ENCODE results near the gene GLT8D2. TPM values are rescaled to one million over a fixed set of nuclear protein-coding genes. Genes with fewer than 3 reads are reported as not detected.
"Not testable (repeated sequence)": the region's sequence is repeated elsewhere in the genome, so short reads cannot be mapped to it uniquely, and the experiment has no call there.

GLT8D2 gene
- total RNA-seq, 1 donor from 2014 or later = 19.8 TPM

DNA sequence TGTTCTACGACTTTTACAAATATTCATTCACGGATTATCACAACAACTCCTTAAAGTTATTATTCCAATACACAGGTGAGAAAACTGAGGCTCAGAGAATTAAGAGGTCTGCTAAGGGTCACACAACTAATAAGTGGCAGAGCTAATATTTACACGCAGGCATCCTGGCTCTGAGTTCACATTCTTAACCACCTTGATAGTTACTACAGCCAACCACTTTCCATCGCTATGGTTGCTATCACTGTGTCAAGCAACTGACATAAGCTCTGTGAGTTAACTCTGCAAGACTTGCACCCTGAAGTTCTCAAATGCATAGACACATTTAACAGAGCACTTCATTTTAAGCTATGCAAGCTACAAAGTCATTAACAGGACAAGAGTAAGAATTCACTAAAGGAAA is 3.7 kb downstream of the GLT8D2 start:
- H3K4me1 Mint-ChIP-seq (ENCODE audit: unreplicated experiment) = peaks cover 23% of the 10 kb centered on the region
- TF ChIP-seq, protein P1, sequence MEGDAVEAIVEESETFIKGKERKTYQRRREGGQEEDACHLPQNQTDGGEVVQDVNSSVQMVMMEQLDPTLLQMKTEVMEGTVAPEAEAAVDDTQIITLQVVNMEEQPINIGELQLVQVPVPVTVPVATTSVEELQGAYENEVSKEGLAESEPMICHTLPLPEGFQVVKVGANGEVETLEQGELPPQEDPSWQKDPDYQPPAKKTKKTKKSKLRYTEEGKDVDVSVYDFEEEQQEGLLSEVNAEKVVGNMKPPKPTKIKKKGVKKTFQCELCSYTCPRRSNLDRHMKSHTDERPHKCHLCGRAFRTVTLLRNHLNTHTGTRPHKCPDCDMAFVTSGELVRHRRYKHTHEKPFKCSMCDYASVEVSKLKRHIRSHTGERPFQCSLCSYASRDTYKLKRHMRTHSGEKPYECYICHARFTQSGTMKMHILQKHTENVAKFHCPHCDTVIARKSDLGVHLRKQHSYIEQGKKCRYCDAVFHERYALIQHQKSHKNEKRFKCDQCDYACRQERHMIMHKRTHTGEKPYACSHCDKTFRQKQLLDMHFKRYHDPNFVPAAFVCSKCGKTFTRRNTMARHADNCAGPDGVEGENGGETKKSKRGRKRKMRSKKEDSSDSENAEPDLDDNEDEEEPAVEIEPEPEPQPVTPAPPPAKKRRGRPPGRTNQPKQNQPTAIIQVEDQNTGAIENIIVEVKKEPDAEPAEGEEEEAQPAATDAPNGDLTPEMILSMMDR (conservative IDR thresholded peaks at IDR 0.05) = no peak
- H3K4me3 Mint-ChIP-seq = no peak overlapping the region
- H3K27ac Mint-ChIP-seq = no peak overlapping the region
- no peak for DNase-seq (ENCODE audit: extremely low spot score, unreplicated experiment)
- H3K9me3 Mint-ChIP-seq = no peaks in the 10 kb centered on the region
- peaks cover 33% of the 10 kb centered on the region for H3K27me3 Mint-ChIP-seq
- H3K36me3 Mint-ChIP-seq = peaks cover 3% of the 10 kb centered on the region

DNA sequence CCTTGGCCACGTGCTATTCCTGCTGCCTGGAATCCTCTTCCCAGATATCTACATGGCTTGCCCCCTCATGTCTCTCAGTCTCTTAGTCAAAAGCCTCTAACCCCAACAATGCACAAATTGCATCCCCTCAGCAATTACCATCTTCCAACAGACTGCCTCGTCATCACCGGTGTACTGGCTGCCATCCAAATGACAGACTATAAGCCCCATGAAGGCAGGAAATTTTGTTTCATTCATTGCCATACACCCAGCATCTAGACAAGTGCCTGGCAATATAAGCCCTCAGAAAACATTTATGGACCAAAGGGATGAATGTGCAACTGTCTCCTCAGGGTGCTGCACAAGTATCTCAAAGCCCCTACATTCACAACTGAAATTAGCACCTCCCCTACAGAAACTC is 5.8 kb downstream of the GLT8D2 start:
- no peak for DNase-seq (ENCODE audit: extremely low spot score, unreplicated experiment)
- Mint-ChIP-seq H3K4me1 (ENCODE audit: unreplicated experiment) (peaks cover 14% of the 10 kb centered on the region), H3K27me3 (peaks cover 19% of the 10 kb centered on the region), H3K9me3 (no peaks in the 10 kb centered on the region), H3K27ac (no peak overlapping the region), H3K36me3 (peaks cover 3% of the 10 kb centered on the region), H3K4me3 (no peak overlapping the region)
- TF ChIP-seq, protein P1 (conservative IDR thresholded peaks at IDR 0.05) = no peak

DNA sequence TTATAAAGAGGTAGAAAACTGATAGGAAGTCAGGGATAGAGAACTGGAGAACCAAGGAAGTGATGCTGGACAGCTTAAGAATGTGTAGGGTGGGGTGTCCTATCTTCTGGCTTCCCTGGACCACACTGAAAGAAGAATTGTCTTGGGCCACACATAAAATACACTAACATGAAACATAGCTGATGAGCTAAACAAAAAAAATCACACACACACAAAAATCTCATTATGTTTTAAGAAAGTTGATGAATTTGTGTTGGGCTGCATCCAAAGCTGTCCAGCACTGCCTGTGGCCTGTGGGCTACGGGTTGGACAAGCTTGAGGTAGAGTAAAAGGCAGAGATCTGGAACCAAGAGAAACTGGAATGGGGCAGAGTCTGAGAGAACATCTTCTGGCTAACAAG is 7.4 kb downstream of the GLT8D2 start:
- peaks cover 3% of the 10 kb centered on the region for H3K36me3 Mint-ChIP-seq
- no peak overlapping the region for H3K4me3 Mint-ChIP-seq
- no peak for DNase-seq (ENCODE audit: extremely low spot score, unreplicated experiment)
- H3K9me3 Mint-ChIP-seq = no peaks in the 10 kb centered on the region
- no peak overlapping the region for H3K27ac Mint-ChIP-seq
- TF ChIP-seq, protein P1 (conservative IDR thresholded peaks at IDR 0.05) = no peak
- H3K4me1 Mint-ChIP-seq (ENCODE audit: unreplicated experiment) = peaks cover 14% of the 10 kb centered on the region
- H3K27me3 Mint-ChIP-seq = peaks cover 11% of the 10 kb centered on the region

DNA sequence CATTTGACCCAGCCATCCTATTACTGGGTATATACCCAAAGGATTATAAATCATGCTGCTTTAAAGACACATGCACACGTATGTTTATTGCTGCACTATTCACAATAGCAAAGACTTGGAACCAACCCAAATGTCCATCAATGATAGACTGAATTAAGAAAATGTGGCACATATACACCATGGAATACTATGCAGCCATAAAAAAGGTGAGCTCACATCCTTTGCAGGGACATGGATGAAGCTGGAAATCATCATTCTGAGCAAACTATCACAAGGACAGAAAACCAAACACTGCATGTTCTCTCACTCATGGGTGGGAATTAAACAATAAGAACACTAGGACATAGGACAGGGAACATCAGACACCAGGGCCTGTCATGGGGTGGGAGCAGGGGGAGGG is 10.2 kb downstream of the GLT8D2 start:
- peaks cover 24% of the 10 kb centered on the region for H3K27me3 Mint-ChIP-seq
- not testable (repeated sequence) for H3K4me3 Mint-ChIP-seq; H3K27ac Mint-ChIP-seq; H3K36me3 Mint-ChIP-seq; H3K4me1 Mint-ChIP-seq (ENCODE audit: unreplicated experiment); DNase-seq (ENCODE audit: extremely low spot score, unreplicated experiment); H3K9me3 Mint-ChIP-seq

DNA sequence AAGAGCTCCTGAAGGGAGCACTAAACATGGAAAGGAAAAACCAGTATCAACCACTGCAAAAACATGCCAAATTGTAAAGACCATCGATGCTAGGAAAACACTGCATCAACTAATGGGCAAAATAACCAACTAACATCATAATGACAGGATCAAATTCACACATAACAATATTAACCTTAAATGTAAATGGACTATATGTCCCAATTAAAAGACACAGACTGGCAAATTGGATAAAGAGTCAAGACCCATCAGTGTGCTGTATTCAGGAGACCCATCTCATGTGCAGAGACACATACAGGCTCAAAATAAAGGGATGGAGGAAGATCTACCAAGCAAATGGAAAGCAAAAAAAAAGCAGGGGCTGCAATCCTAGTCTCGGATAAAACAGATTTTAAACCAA is 13.8 kb downstream of the GLT8D2 start:
- not testable (repeated sequence) for H3K4me1 Mint-ChIP-seq (ENCODE audit: unreplicated experiment); H3K4me3 Mint-ChIP-seq; DNase-seq (ENCODE audit: extremely low spot score, unreplicated experiment); H3K36me3 Mint-ChIP-seq; H3K27ac Mint-ChIP-seq; H3K9me3 Mint-ChIP-seq
- peaks cover 21% of the 10 kb centered on the region for H3K27me3 Mint-ChIP-seq

DNA sequence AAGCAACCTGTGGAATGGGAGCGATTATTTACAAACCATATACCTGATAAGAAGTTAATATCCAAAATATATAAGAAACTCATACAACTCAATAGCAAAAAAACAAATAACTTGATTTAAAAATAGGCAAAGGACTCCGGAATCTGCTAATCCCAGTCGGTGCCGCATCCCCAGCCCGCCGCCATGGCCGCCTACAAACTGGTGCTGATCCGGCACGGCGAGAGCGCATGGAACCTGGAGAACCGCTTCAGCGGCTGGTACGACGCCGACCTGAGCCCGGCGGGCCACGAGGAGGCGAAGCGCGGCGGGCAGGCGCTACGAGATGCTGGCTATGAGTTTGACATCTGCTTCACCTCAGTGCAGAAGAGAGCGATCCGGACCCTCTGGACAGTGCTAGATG is 19.4 kb downstream of the GLT8D2 start:
- H3K36me3 Mint-ChIP-seq; H3K4me1 Mint-ChIP-seq (ENCODE audit: unreplicated experiment); H3K27ac Mint-ChIP-seq; H3K27me3 Mint-ChIP-seq; DNase-seq (ENCODE audit: extremely low spot score, unreplicated experiment); H3K4me3 Mint-ChIP-seq; H3K9me3 Mint-ChIP-seq: not testable (repeated sequence)

DNA sequence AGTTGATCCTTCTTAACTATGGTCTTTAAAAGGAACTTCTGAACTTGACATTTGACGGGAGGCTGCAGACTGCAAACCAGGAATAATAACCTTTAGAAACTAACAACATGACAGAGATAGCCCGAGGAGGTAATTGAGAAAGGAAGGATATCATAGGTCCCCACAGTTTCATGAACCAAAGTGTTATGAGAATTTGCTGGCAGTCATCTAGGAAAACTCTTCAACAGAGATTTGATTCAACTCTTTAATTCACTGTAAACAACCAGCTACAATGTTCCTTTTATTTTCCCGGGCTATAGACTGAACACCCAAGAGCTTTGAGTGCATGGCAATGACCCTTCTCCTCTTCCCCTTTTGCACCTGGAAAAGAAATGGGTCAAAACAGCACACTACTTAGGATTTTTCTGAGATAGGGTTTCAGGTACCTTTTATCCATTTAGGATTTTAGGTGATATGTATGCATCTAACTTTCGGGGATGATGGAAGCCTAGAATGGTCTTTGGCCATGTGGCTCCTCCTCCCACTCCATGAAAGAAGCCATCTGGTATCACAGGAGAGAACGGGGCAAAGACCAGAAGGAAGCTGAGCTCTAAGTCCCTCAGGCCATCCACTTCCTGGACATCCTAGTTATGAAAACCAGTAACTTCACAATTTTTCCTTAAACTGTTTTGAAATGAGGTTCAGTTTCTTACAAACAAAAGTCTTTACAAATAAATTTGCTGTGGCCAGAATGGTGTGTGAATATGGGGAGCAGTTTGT is 23.0 kb downstream of the GLT8D2 start:
- H3K27ac Mint-ChIP-seq = no peak overlapping the region
- H3K27me3 Mint-ChIP-seq = peaks cover 2% of the 10 kb centered on the region
- H3K4me3 Mint-ChIP-seq = no peak overlapping the region
- no peaks in the 10 kb centered on the region for H3K4me1 Mint-ChIP-seq (ENCODE audit: unreplicated experiment)
- DNase-seq (ENCODE audit: extremely low spot score, unreplicated experiment) = no peak
- H3K36me3 Mint-ChIP-seq = no peaks in the 10 kb centered on the region
- H3K9me3 Mint-ChIP-seq = peaks cover 4% of the 10 kb centered on the region
- TF ChIP-seq, protein P1 (conservative IDR thresholded peaks at IDR 0.05) = no peak
